Osteocyte (in vitro differentiated cells): Measurements from ENCODE around the gene ROR2. TPM values are rescaled to one million over a fixed set of nuclear protein-coding genes. Genes with fewer than 3 reads are reported as not detected.
A peak's percentile ranks its signal among the peaks of the same experiment; 100 is the strongest.
"Not testable (repeated sequence)": the region's sequence is repeated elsewhere in the genome, so short reads cannot be mapped to it uniquely, and the experiment has no call there.

Experiments used
- DNase-seq: peaks from one replicate; pipeline ENCODE4 v3.0.0; 2021; ENCODE audit warnings: mixed read lengths; ENCODE audit not compliant: unreplicated experiment; ENCODE audit errors: extremely low spot score
- H3K27ac Mint-ChIP-seq: one replicate; pipeline ENCODE4 v1.8.0; 2021; ENCODE audit warnings: mild to moderate bottlenecking, mixed read lengths; ENCODE audit not compliant: unreplicated experiment
- H3K27me3 Mint-ChIP-seq: one replicate; pipeline ENCODE4 v1.8.0; 2021; ENCODE audit warnings: mixed read lengths; ENCODE audit not compliant: unreplicated experiment
- H3K36me3 Mint-ChIP-seq: one replicate; pipeline ENCODE4 v1.8.0; 2021; ENCODE audit warnings: mixed read lengths; ENCODE audit not compliant: unreplicated experiment
- H3K4me1 Mint-ChIP-seq: one replicate; pipeline ENCODE4 v1.8.0; 2021; ENCODE audit warnings: mixed read lengths; ENCODE audit not compliant: unreplicated experiment
- H3K4me3 Mint-ChIP-seq: one replicate; pipeline ENCODE4 v1.8.0; 2021; ENCODE audit warnings: mild to moderate bottlenecking, moderate library complexity, mixed read lengths; ENCODE audit not compliant: unreplicated experiment
- H3K9me3 Mint-ChIP-seq: one replicate; pipeline ENCODE4 v1.8.0; 2021; ENCODE audit warnings: mixed read lengths; ENCODE audit not compliant: unreplicated experiment
- total RNA-seq: library from RNA; stranded (reverse); gene quantifications from 2 replicates; pipeline ENCODE4 v1.2.1, GENCODE V29; 2021
- TF ChIP-seq, protein P1 (sequence below): fragments of 200-600 bp; sonication (generic); IDR thresholded peaks from 2 replicates; pipeline ENCODE4 v1.5.0; 2021; ENCODE audit warnings: antibody characterized with exemption, mild to moderate bottlenecking, moderate library complexity

ROR2 gene
- total RNA-seq, 1 donor from 2014 or later: 48.2 TPM

DNA sequence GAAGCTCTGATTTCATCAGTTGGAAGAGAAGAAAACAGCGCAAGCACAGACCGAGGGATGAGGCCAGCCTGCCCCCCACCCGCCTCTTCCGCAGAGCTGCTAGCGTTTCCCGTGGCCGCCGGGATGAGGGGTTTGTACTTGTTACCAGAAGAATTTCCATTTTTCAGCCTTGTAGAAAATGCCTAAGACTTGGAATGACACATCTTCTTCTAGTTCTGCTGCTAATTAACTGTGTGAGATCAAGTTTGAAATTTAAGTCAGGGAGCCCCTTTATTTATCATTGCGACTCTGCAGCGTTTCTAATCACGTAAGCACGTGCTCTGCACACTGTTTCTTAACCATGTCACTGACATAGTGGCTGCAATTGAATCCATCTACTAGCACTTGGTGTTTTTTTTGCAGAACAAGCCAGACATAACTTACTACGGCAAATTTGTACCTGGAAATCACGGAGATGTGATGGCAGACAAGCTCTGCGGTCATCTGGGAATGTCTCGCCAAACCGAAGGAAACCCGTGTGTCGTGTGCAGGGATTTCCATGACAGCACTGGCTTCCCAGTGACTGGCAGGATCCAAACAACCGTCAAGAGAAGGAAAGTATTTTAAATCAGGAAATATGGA, 41.8 kb upstream of the ROR2 start:
- DNase-seq: peak; percentile 72
- H3K27me3 Mint-ChIP-seq: peaks cover 16% of the 10 kb centered on the region
- peaks cover 13% of the 10 kb centered on the region for H3K4me1 Mint-ChIP-seq
- peak overlapping the region; percentile 33 for H3K27ac Mint-ChIP-seq
- no peak overlapping the region for H3K4me3 Mint-ChIP-seq
- no peaks in the 10 kb centered on the region for H3K36me3 Mint-ChIP-seq
- no peaks in the 10 kb centered on the region for H3K9me3 Mint-ChIP-seq
- TF ChIP-seq, protein P1, sequence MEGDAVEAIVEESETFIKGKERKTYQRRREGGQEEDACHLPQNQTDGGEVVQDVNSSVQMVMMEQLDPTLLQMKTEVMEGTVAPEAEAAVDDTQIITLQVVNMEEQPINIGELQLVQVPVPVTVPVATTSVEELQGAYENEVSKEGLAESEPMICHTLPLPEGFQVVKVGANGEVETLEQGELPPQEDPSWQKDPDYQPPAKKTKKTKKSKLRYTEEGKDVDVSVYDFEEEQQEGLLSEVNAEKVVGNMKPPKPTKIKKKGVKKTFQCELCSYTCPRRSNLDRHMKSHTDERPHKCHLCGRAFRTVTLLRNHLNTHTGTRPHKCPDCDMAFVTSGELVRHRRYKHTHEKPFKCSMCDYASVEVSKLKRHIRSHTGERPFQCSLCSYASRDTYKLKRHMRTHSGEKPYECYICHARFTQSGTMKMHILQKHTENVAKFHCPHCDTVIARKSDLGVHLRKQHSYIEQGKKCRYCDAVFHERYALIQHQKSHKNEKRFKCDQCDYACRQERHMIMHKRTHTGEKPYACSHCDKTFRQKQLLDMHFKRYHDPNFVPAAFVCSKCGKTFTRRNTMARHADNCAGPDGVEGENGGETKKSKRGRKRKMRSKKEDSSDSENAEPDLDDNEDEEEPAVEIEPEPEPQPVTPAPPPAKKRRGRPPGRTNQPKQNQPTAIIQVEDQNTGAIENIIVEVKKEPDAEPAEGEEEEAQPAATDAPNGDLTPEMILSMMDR: no peak

- Mint-ChIP-seq H3K4me1 (no peaks in the 10 kb centered on the region), H3K4me3 (no peak overlapping the region), H3K27ac (no peak overlapping the region), H3K27me3 (no peaks in the 10 kb centered on the region), H3K36me3 (no peaks in the 10 kb centered on the region), H3K9me3 (no peaks in the 10 kb centered on the region)
- DNase-seq: no peak
- TF ChIP-seq, protein P1: no peak
Measured at GRCh38 chr9:91986248-91986647, 36.2 kb upstream of the ROR2 start.

DNA sequence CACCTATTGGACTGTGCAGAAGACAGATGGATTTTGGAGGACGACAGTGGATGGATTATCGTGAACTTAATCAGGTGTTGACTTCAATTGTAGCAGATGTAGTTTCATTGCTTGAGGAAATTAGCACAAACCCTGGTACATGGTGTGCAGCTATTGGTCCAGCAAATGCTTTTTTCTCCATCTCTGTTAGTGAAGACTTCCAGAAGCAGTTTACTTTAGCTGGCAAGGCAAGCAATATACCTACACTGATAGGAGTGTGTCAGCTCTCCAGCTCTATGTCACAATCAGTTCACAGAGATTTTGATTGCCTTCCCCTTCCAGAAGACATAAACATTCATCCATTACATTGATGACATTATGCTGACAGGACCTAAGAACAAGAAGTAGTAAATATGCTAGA, 35.7 kb upstream of the ROR2 start:
- Mint-ChIP-seq H3K9me3 (no peaks in the 10 kb centered on the region), H3K27me3 (no peaks in the 10 kb centered on the region), H3K36me3 (no peaks in the 10 kb centered on the region), H3K4me1 (no peaks in the 10 kb centered on the region), H3K27ac (no peak overlapping the region), H3K4me3 (no peak overlapping the region)
- no peak for DNase-seq
- TF ChIP-seq, protein P1: no peak

- no peak for DNase-seq
- Mint-ChIP-seq H3K27ac (peak overlapping the region; percentile 76), H3K36me3 (no peaks in the 10 kb centered on the region), H3K4me1 (peaks cover 15% of the 10 kb centered on the region), H3K27me3 (no peaks in the 10 kb centered on the region), H3K4me3 (no peak overlapping the region), H3K9me3 (no peaks in the 10 kb centered on the region)
- TF ChIP-seq, protein P1: peak; percentile 46
Measured at GRCh38 chr9:91978740-91979414, 28.8 kb upstream of the ROR2 start.

DNA sequence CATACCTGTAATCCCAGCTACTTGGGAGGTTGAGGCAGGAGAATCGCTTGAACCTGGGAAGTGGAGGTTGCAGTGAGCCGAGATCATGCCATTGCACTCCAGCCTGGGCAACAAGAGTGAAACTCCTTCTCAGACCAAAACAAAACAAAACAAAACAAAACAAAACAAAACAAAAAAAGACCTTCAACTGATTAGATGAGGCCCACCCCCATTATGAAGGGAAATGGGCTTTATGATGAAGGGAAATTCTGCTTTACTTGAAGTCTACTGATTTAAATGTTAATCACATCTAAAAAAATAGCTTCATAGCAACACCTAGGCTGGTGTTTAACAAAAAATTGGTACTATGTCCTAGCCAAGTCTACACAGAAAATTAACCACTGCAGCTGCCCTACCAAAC, 25.2 kb upstream of the ROR2 start:
- not testable (repeated sequence) for DNase-seq, H3K27me3 Mint-ChIP-seq, H3K4me3 Mint-ChIP-seq, H3K9me3 Mint-ChIP-seq, H3K27ac Mint-ChIP-seq, H3K36me3 Mint-ChIP-seq
- H3K4me1 Mint-ChIP-seq: peaks cover 15% of the 10 kb centered on the region
